GM19455 (cell line): ENCODE results near the gene EDAR.

ENCODE experiments used
- ATAC-seq: cut with Tn5 transposase; IDR thresholded peaks from one replicate; pipeline ENCODE4 v1.9.1; 2021; ENCODE audit not compliant: unreplicated experiment

EDAR gene

DNA sequence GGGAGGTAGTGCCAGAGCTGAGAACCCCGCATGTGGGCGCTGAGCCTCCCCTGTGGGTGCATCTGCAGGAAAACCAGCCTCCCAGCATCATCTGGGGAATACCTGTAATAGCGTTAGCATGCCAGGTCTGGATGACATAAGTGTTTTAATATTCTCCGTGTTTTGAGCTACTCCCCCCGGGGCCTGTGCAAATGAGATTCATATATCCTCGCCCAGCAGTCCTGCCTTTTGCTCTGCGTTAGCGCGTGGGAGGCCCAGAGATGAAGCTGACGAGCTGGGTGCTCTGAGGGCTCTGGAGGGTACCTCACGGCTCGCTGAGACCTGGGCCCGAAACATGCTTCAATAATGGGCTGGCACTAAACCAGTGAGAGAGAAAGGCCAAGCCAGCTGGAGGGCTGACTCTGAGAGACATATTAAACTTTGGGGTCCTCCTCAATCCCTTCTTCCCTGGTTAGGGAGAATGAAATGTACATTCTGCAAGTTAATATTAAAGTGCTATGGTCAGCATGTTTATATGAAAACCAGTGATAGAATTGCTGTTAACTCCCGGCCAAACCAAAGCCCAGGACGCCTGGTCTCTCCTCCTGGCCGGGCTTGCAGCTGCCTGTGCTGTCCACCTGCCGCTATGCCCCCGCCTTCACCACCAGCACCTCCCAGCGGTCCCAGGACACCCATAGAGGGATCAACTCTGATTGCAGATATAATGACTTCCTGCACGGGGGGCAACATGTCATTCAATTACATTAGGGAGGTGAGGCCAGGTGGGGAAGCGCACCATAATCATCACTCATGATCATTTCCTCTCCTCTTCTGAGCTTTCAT is 77.0 kb downstream of the EDAR start:
- no peak for ATAC-seq

DNA sequence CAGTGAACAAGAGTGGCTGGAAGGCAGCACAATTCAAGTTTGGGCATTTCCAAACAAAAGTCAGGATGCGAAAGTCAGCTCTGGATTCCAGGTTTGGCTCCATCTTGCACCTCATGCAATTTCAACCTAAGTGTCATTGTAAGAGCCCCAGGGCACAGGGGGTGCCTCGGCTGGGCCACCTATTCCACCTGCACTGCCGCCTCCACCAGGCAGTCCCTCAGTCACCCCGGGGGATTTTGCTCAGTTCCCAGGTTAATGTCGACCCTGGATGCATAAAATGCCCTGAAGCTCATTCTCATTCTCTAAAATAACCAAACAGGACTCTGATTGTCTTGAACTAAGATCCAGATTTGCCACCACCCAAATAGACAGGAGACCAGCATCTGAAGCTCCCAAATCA is 77.6 kb downstream of the EDAR start:
- no peak for ATAC-seq

DNA sequence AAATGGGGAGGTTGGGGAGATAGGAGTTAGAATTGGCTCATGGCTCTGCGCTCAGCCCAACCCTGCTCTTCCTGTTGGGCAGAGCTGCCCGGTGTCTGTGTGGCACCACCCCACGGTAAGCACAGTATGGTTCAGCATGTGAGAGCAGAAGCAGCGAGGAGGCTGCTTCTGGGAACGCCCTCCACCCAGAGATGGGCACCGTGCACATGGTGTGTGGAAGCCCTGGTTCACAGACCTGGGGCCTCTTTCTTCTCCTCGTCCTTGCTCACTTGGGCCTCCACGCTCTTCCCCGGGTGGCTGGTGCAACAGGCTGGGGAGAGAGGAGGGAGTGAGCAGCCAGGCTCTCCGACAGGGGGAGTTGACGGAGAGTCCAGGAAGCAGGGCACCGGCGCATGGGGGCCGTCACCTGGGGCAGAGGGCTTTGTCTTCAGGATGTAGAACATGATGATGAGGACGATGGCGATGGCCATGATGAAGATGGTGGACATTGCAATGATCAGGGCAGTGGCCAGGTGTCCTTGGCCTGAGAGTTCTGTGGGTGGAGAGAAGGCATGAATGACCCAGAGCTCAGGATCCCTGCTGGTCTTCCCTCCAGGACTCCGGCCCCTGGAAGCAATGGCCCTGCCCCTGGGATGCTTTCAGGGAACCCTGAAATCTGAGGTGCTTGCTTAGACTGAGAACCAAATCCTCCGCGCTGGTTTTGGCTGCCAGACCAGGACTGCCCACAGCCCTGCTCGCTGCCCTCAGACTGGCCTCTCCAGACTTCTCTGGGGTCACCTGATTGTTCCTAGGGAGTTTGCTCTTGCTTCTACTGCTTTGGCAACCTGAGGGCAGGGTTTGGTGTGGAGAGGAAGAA is 78.3 kb downstream of the EDAR start:
- ATAC-seq: no peak

DNA sequence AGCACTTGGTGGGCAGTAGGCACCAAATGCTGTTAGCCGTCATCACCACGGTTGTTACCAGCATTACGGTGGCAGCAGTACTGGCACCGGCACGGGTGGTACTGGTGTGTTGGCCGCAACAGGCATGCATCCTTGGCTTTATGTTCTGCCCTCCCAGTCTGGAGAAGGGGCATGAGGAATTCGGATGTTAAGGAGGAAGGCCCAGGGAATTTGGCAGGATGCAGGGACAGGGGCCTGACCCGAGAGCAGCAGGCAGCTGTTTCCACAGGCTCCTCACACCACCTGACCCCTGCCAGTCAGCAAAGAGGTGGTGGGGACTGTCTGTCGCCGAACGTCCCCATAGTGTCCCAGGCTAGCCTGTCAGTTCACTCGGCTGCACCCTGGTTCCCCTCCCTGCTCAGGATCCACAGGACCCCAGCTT is 79.0 kb downstream of the EDAR start:
- ATAC-seq: no peak

DNA sequence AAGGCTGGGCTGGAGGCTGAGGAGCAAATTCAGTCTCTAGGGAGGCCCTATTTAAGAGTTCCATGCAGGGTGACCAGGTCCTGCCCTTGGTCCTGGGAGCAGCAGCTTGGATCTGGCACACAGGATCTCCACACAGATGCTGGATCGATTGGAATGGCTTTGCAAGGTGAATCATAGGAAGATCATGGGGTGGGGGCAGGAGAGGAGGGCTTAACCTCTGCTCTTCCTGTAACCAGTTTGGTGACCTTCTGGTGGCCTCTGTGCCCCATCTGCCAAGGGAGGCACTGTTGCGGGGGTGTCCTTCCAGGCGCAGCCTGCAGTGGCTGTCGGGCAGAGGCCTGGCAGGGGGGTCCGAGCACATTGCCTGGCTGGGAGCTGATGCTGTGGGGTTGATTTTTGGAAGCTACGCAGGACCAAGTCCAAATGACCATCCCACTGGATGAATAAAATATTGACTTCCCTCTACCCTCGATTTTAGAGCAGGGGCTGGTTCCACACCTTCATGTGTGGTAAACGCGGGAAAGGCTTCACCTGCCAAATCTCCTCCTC is 79.7 kb downstream of the EDAR start:
- ATAC-seq: no peak

DNA sequence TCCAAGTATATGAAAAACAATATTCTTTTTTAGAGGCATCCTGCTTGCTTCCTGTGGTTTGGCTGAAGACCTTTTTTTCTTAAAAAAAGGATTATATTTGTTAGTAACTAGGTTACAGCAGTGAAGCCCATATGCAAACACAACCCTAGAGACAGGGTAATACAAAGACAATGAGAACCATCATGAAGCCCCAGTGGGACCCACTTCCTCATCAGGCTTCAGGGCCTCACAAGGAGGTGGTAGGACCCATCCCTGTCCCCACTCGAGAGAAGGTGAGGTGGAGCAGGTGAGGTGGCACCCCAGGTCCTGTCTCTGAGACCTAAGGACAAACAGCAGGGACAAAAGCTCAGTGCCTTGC is 80.3 kb downstream of the EDAR start:
- ATAC-seq: no peak

DNA sequence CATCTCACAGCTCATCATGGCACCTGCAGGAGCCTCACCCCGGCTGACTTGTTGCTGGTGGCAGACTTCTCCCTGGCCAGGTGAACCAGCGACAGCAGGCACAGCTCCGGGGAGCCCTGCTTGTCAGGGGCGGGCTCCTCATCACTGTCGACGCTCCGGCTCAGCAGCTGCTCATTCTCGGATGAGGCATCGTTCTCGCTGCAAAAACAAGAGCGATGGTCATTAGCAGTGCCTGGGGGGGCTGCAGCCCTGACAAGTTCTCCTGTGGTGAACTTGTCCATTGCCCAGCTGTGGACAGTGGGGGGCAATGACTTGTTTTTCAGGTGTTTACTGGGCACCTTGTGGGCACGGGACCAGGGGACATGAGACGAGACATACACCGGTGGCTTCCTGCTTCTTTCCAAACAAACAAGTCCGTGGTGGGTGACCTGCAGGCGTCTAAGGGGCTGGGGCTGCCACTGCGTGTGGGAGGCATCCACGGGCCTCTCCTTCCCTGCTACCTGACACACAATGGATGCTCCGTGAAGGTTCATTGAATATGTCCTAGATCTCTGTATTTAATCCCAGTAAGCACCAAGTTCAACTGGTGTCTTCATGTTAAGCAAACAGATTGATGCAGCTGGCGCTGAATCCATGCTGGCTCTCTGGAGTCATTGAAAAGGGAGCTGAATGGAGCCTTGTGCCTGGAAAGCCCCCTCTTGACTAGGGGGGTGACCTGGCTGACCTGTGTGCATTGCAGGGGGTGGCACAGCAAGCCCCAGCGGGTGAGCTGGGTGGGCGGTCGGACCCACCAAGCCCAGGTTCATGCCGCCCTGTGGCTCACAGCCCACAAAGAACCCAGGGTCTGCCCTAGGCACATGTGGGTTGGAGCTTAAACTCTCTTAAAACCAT is 81.0 kb downstream of the EDAR start:
- ATAC-seq: no peak

DNA sequence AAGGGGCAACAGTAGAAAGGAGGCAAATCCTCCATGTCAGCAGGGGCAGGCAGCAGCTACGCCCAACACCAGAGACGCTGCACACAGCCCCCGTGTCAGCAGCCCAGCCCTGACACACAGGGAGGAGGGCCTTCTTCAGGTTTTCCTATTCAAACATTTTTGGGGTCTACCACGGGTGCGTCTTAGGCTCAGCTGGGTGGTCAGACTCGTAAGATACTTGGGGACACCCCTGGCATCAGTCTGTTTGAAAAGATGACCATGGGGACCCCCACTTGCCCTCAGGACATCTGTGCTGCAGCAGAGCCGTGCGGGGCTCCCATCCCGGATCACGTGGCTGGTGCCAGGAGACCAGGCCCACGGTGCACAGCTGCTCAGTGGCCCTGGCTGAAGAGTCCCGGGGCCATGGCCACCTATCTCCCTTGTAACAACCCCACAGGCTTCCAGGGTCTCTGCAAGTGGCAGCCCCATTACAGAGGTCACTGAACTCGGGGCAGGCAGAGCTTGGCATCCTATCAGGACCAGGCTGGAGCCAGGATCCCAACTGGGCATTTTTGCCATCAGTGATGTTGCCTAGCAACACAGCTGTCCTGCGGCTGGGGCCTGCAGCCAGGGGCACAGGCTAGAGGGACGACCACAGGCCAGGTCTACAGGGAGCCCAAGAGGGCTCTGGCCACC is 82.5 kb downstream of the EDAR start:
- ATAC-seq: no peak

DNA sequence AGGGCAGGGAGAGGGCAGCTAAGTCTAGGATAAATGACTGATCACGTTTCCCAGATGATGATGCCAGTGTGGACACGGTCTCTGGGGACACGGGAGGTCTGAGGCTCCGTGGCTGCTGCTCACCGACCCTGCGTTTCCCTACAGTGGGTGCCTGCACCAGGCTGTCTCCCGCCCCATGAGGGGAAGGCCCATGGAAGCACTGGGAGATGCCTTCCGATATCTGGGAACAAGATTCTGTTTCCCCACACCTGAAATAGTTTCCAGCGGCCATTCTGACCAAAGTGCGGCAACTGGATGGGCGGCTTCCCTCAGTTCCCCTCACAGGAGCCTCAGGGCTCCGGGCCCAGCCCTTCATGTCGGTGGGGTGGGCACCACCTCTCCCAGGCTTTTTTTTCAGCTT is 83.1 kb downstream of the EDAR start:
- ATAC-seq: no peak

DNA sequence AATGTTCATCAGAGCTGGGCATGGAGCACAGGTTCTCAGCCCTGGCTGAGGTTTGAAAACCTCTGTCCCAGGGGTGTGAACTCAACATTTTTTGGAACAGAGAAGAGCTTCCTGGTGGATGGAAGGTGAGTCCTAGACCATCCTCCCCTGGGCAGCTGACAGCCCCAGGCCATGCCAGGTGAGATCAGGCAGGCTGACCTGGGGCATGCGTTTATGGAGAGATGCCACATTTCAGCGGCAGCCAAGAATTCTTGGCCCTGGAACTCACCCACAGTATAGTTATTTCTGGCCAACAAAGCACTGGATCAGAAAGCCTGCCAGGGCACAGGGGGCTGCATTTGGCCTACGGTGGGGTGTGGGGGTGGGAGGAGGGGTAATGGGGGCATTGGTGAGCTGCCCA is 83.8 kb downstream of the EDAR start:
- ATAC-seq: no peak

DNA sequence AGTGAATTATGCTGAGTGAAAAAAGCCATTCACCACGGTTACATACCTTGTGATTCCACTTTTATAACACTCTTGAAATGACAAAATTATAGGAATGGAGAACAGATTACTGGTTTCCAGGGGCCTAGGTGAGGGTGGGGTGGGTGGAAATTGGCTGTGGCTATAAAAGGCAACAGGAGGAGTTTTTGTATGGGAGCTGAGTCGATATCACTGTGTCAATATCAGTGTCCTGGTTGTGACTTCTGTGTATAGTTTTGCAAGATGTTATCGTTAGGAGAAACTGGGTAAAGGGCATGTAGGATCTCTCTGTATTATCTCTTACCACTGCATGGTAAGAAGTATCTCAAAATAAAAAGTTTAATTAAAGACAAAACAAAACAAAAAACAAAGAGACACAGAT is 84.3 kb downstream of the EDAR start:
- no peak for ATAC-seq

DNA sequence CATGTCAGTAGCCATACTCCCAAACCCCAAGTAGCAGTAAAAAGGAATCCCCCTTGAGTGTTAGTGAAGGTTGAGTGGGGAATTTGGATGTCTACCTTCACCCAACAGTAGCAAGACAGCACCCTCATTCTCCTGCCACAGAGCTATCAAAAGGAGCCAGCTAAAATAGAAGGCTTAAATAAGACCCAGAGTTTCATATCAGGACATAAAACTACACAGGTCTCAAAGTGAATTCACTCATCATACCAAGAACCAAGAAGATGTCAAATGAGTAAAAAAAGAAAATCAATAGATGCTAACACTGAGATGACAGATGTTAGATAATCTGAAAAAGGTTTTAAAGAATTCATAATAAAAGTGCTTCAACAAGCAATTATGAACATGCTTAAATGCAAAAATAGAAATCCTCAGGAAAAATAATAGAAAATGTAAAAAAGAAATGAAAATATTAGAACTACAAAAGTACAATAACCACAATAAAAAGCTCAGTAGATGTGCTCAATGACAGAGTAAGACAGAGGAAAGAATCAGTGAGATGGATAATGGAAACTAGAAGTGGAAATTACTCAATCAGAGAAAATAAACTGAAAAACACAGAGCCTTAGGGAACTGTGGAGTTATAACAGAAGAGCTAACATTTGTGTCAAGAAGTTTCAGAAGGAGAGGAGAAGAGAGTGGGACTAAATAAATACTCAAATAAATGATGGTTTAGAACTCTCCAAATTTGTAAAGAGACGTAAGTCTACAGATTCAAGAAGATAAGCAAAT is 90.5 kb downstream of the EDAR start:
- ATAC-seq: no peak

DNA sequence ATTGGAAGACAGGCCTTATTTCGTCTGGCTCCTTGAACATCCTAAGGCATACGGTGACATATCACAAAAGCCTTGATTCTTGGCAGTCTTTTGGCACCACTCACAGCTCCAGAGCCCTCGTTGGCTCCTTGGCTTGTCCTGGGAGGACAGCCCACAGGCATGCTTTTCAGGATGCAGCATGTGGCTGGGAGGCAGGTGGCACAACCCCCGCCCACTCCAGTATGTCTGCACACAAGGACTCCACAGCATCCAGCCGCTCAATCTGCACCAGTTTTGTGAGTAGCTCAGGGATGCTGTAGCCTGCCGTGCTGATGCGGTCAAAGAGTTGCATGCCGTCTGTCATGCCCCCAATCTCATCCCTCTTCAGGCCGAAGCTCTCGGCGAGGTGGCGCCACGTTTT is 92.3 kb downstream of the EDAR start:
- no peak for ATAC-seq

DNA sequence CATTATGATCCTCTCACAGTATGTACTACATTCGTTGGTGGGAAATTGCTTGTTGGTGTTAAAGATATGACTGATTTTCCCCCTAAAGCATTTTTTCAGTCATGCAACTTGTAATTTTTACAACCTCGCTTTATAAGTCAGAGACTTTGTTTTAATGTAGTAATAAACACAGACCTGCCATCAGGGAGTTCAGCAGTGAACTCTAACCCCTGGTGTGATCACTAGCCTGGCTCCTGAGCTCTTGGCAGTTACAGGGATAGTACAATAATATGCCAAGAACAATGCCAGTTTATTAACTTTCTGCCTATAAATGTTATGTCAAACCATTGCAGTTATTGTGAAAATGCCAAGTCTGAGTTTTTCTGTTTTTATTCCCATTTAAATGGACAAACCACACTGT is 93.8 kb downstream of the EDAR start:
- no peak for ATAC-seq

DNA sequence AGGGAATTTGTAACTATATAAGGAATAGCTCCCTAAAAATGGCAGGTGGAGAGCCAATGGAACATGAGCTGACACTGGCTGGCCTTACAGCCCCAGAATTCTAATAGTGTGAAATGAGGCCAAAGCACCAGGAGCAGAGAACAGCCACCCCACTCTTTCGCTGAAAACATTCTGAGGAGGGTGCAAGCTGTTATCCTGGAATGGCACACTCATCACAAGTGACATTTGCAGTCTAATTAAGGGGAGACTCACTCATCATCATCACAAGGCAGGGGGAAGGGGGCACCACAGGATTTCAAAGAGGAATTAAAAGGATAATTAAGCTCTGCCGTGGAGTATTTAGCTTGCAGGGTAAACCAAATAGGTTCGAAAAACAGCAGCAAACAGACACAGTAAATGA is 94.3 kb downstream of the EDAR start:
- ATAC-seq: no peak

DNA sequence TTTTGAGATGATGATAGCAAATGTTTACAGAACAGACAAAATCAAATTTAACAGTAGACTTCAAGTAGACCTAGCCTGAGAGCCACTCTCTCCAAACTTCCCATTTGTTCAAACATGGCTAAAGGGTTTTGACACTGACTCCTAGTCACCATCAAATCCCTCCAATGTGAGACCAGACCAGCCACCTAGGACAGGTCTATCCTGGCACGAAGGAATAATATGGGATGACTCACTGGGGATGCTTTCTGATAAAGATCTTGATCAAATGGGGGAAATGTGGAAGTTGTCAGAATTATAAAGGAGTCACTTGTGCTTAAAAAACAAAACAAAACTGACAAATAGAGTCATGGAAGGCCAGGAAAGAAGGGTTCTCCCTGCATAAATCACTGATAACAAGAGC is 95.7 kb downstream of the EDAR start:
- ATAC-seq: no peak

DNA sequence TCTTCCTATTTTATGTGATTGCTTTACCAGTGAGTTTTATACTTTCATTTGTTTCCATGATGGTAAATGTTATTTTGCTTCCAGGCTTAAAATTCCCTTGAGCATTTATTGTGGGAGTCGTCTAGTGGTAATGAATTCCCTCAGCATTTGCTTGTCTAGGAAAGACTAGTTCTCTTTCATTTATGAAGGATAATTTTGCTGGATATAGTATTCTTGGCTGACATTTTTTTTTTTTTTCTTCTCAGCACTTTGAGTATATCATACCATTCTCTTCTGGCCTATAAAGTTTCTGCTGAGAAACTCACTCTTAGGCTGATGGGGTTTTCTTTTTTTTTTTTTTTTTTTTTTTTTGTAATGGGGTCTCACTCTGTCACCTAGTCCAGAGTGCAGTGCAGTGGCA is 99.1 kb downstream of the EDAR start:
- ATAC-seq: no peak

DNA sequence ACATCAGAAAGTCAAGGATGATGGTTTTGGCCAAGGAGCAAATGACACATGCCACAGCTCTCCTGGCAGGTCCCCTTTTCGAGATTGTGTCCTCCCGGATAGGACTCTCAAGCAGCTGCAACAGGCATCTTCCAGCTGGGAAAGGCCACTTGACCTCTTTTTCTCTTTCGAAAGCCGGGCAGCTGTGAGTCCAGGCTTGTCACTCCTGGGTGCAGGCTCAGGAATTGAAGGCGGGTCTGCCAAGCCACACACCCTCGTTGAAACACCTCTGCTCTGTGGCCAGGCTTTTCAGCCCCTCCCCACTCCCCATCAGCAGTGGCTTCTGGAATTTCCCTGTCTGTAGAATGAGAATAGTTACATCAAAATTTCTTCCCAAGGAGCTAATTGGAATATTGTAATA is 104.4 kb downstream of the EDAR start:
- no peak for ATAC-seq

DNA sequence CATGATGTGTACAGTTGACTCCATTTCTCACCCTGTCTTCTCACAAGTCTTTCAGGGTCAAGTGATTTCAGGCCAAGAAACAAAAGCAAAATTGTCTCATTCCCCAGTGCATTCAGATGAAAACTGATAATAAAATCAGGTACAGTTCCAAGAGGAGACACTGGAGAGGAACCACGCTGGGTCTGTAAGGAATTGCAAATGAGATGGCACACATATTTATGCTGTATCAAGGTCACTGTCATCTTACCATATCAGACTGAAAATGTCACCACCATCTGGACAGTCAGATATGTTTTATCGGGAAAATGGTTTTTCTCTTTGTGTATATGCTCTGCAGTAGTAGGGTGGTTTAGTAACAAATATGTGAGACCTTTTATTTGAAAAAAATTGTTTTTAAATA is 110.7 kb downstream of the EDAR start:
- no peak for ATAC-seq

DNA sequence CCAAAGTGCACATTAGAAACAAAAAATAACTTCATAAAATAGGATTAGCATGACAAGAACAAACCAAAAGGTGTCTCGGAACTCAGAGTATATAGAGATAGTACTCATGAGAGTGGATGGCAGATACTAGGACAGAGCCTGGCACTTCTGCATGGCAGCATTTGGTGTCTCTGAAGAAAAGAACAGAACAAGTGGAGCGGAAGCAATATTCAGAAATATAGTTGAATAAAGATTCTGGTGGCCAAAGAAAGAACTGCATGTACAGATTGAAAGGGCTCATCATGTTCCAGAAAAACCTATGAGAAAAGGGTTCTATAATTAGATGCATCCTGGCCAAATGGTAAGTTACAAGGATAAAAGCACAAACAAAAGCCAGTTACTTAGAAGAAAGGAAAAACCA is 111.5 kb downstream of the EDAR start:
- no peak for ATAC-seq
